CD4-positive, alpha-beta T cell (primary cell): ENCODE results near the gene TSPAN16. TPM values are rescaled to one million over a fixed set of nuclear protein-coding genes. Genes with fewer than 3 reads are reported as not detected.

Source experiments
- ATAC-seq: fragments of 200-7000 bp; cut with Tn5 transposase; one replicate; pipeline ENCODE4 v1.10.0; 2022; ENCODE audit warnings: mild to moderate bottlenecking; ENCODE audit not compliant: poor library complexity
- CTCF ChIA-PET: fragments of 350-600 bp; sonication (Branson Sonifier 250); formaldehyde crosslinking; loops from one replicate; lab custom pipeline; 2021; ENCODE audit warnings: antibody characterized with exemption, inconsistent platforms; lab: Charles Lee
- POLR2A ChIA-PET: fragments of 350-600 bp; sonication (Branson Sonifier 250); formaldehyde crosslinking; loops from one replicate; lab custom pipeline; 2021; ENCODE audit warnings: antibody characterized with exemption, inconsistent platforms; lab: Charles Lee
- DNase-seq, 14 experiments: peaks; one replicate each; pipeline ENCODE4 v3.0.0-alpha.2; 2013 to 2020; ENCODE audit warnings: mixed read lengths in 2 of 14
- H3K27ac ChIP-seq, 2 donors: one replicate each; pipeline versions ENCODE4 v1.5.1 to v1.7.0; 2013; ENCODE audit warnings: low read length in 2 of 2, low read depth in 1 of 2, mild to moderate bottlenecking in 1 of 2
- H3K27me3 ChIP-seq, 2 experiments: 1 replicate in 1 of 2; 2 replicates in 1 of 2; pipeline versions ENCODE4 v1.6.1 to v1.7.0; 2013; ENCODE audit warnings: low read length in 2 of 2, control low read depth in 1 of 2, mild to moderate bottlenecking in 1 of 2, moderate library complexity in 1 of 2; ENCODE audit not compliant: insufficient read depth in 2 of 2, control insufficient read depth in 1 of 2
- H3K36me3 ChIP-seq: one replicate; pipeline ENCODE4 v1.6.1; 2013; ENCODE audit warnings: low read length, control low read depth; ENCODE audit not compliant: insufficient read depth
- H3K4me1 ChIP-seq: one replicate; pipeline ENCODE4 v1.6.1; 2013; ENCODE audit warnings: low read length, control low read depth; ENCODE audit not compliant: insufficient read depth
- H3K4me3 ChIP-seq: one replicate; pipeline ENCODE4 v1.5.1; 2013; ENCODE audit warnings: mild to moderate bottlenecking, low read length, moderate library complexity
- H3K9me3 ChIP-seq, 2 experiments: 1 replicate in 1 of 2; 2 replicates in 1 of 2; pipeline versions ENCODE4 v1.6.1 to v1.7.0; 2013; ENCODE audit warnings: low read length in 2 of 2, mild to moderate bottlenecking in 2 of 2, control low read depth in 1 of 2, moderate library complexity in 1 of 2; ENCODE audit not compliant: control insufficient read depth in 1 of 2, insufficient read depth in 1 of 2
- H3K27ac Mint-ChIP-seq: one replicate; pipeline ENCODE4 v1.8.0; 2020; ENCODE audit warnings: mixed read lengths
- H3K27me3 Mint-ChIP-seq: one replicate; pipeline ENCODE4 v1.8.0; 2021; ENCODE audit warnings: mixed read lengths
- H3K36me3 Mint-ChIP-seq: one replicate; pipeline ENCODE4 v1.8.0; 2021; ENCODE audit warnings: low read depth, mixed read lengths
- H3K4me1 Mint-ChIP-seq: one replicate; pipeline ENCODE4 v1.8.0; 2021; ENCODE audit warnings: low read depth, mixed read lengths
- H3K4me3 Mint-ChIP-seq: one replicate; pipeline ENCODE4 v1.8.0; 2020; ENCODE audit warnings: mild to moderate bottlenecking, mixed read lengths
- H3K9me3 Mint-ChIP-seq: one replicate; pipeline ENCODE4 v1.8.0; 2020; ENCODE audit warnings: mixed read lengths
- intact Hi-C, 2 experiments: fragments of 100-400 bp; cut with DNase I in 1 of 2; cut with micrococcal nuclease in 1 of 2; formaldehyde crosslinking; loops; one replicate each; pipeline versions ENCODE4 v1.15.1 to v1.9.0; 2023 to 2025; cut with DNase I, micrococcal nuclease
- total RNA-seq, 174 experiments: library from RNA in 2 of 174; stranded (reverse) in 2 of 174; gene quantifications; one replicate each; pipeline ENCODE4 v1.2.3 and lab custom pipeline; 2021 to 2026
- TF ChIP-seq, protein P1 (sequence below): fragments of 200-600 bp; IDR thresholded peaks from one replicate; pipeline ENCODE4 v1.8.0; 2022; ENCODE audit warnings: antibody characterized with exemption, mild to moderate bottlenecking

Gene TSPAN16
- total RNA-seq, 2 experiments from 2014 or later: not detected

DNA sequence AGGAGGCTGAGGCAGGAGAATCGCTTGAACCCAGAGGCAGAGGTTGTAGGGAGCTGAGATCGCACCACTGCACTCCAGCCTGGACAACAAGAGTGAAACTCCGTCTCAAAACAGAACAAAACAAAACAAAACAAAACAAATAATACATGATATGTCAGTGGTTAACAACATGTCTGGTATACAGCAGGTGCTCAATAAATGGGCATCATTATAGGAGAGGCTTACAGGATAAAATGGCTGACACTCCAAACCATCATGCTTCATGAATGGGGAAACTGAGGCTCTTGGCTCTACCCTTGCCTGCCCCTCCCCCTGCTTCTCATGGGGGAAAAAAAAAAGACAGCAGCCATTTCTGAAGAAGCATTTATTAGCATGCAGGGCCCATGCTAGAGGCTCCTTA is 46.5 kb downstream of the TSPAN16 start:
- ChIA-PET POLR2A (no interaction called here), CTCF (interaction anchor here (0.8 kb wide), 1 partner anchor 1056 kb away, joined by 3 read pairs; no protein-coding TSS in a partner anchor)
- Mint-ChIP-seq H3K4me1 (peaks cover 48% of the 10 kb centered on the region), H3K27me3 (no peaks in the 10 kb centered on the region), H3K4me3 (peak overlapping the region; percentile 20), H3K9me3 (no peaks in the 10 kb centered on the region), H3K36me3 (peaks cover 6% of the 10 kb centered on the region), H3K27ac (no peak overlapping the region)
- H3K4me1 ChIP-seq: peaks cover 54% of the 10 kb centered on the region
- TF ChIP-seq, protein P1, sequence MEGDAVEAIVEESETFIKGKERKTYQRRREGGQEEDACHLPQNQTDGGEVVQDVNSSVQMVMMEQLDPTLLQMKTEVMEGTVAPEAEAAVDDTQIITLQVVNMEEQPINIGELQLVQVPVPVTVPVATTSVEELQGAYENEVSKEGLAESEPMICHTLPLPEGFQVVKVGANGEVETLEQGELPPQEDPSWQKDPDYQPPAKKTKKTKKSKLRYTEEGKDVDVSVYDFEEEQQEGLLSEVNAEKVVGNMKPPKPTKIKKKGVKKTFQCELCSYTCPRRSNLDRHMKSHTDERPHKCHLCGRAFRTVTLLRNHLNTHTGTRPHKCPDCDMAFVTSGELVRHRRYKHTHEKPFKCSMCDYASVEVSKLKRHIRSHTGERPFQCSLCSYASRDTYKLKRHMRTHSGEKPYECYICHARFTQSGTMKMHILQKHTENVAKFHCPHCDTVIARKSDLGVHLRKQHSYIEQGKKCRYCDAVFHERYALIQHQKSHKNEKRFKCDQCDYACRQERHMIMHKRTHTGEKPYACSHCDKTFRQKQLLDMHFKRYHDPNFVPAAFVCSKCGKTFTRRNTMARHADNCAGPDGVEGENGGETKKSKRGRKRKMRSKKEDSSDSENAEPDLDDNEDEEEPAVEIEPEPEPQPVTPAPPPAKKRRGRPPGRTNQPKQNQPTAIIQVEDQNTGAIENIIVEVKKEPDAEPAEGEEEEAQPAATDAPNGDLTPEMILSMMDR: no peak
- H3K27me3 ChIP-seq: no peaks in the 10 kb centered on the region
- ATAC-seq (no peak), DNase-seq (no peak)
- intact Hi-C loops: no loop called here
- no peak overlapping the region for H3K27ac ChIP-seq
- H3K36me3 ChIP-seq: peaks cover 5% of the 10 kb centered on the region
- H3K4me3 ChIP-seq: no peak overlapping the region
- H3K9me3 ChIP-seq: no peaks in the 10 kb centered on the region

- H3K9me3 ChIP-seq: peaks cover 6 to 12% of the 10 kb centered on the region in 2 experiments
- peaks cover 5% of the 10 kb centered on the region for H3K36me3 ChIP-seq
- peaks cover 29% of the 10 kb centered on the region for H3K4me1 ChIP-seq
- Mint-ChIP-seq H3K9me3 (no peaks in the 10 kb centered on the region), H3K4me3 (peak overlapping the region; percentile 89), H3K27me3 (no peaks in the 10 kb centered on the region), H3K27ac (peak overlapping the region; percentile 74), H3K36me3 (peaks cover 6% of the 10 kb centered on the region), H3K4me1 (peaks cover 28% of the 10 kb centered on the region)
- H3K27me3 ChIP-seq: no peaks in the 10 kb centered on the region
- peak overlapping the region; percentile 75 for H3K4me3 ChIP-seq
- H3K27ac ChIP-seq: no peak overlapping the region
- intact Hi-C loops: no loop called here
- ChIA-PET CTCF (interaction anchor here (1.7 kb wide), 1 partner anchor 51 kb away, joined by 5 read pairs; no protein-coding TSS in a partner anchor), POLR2A (interaction anchor here (1.0 to 4.5 kb wide), 2 partner anchors 30 to 90 kb away, joined by 3 to 86 read pairs; partner anchors contain the start of genes PRKCSH and SWSAP1)
- TF ChIP-seq, protein P1: no peak
- ATAC-seq: no peak
- DNase-seq: peak in 1 of 14 experiments; percentile 33
These were observed 49.3 kb downstream of the TSPAN16 start for GRCh38 chr19:11345122-11345803.

GRCh38 chr19:11346104-11346940 is 50.4 kb downstream of the TSPAN16 start, which contains the start of the genes CCDC159 and TMEM205:
Gene CCDC159, plus strand, starts transcription at chr19:11346519. Its CDS starts 88 bp downstream, at chr19:11346607.
Gene TMEM205, minus strand, starts transcription at chr19:11346268. Its CDS starts 649 bp downstream, at chr19:11345619.
- Mint-ChIP-seq H3K27ac (peak within 1 kb of the TSS; percentile 74), H3K36me3 (peaks cover 6% of the 10 kb centered on the region), H3K4me1 (peaks cover 28% of the 10 kb centered on the region), H3K9me3 (no peaks in the 10 kb centered on the region), H3K4me3 (peak within 1 kb of the TSS; percentile 89), H3K27me3 (no peaks in the 10 kb centered on the region)
- Histone ChIP-seq H3K27me3 (no peaks in the 10 kb centered on the region), H3K4me3 (peak within 1 kb of the TSS; percentile 75), H3K27ac (peak within 1 kb of the TSS; percentile 36 to 69), H3K4me1 (peaks cover 29% of the 10 kb centered on the region), H3K9me3 (peaks cover 6 to 12% of the 10 kb centered on the region in 2 experiments), H3K36me3 (peaks cover 5% of the 10 kb centered on the region)
- TF ChIP-seq, protein P1: no peak
- DNase-seq (peak; percentile 96 to 99 (median 98)), ATAC-seq (peak; percentile 98)
- ChIA-PET POLR2A (interaction anchor here (0.6 to 4.5 kb wide), 6 partner anchors 15 to 182 kb away, joined by 3 to 86 read pairs (median 4); partner anchors contain the start of genes ECSIT, PRKCSH and SWSAP1), CTCF (interaction anchor here (0.7 to 2.6 kb wide), 5 partner anchors 35 to 136 kb away, joined by 3 to 19 read pairs (median 5); partner anchors contain the start of genes ODAD3 and PRKCSH)
- intact Hi-C loops: loop anchor here (1.0 to 2.0 kb wide), 4 partner anchors 26 to 89 kb away; partner anchors contain the start of genes ODAD3 (in 2 of the 2) and PRKCSH (in 2 of the 2)
